M059J (cell line): ENCODE measurements around the gene EFTUD2. TPM values are rescaled to one million over a fixed set of nuclear protein-coding genes. Genes with fewer than 3 reads are reported as not detected.
"Not testable (repeated sequence)": the region's sequence is repeated elsewhere in the genome, so short reads cannot be mapped to it uniquely, and the experiment has no call there.

Source experiments
- DNase-seq: peaks from one replicate; pipeline ENCODE4 v3.0.0-alpha.2; 2012; ENCODE audit warnings: low read depth
- total RNA-seq: library from RNA; depleted of rRNA; stranded (reverse); fragments of >200 nt; shearing (Covaris generic); gene quantifications from 2 replicates; pipeline ENCODE4 v1.2.3, GENCODE V29; 2014; rRNA removed

EFTUD2 gene
- 131 and 157 TPM in 2 replicates for total RNA-seq

DNA sequence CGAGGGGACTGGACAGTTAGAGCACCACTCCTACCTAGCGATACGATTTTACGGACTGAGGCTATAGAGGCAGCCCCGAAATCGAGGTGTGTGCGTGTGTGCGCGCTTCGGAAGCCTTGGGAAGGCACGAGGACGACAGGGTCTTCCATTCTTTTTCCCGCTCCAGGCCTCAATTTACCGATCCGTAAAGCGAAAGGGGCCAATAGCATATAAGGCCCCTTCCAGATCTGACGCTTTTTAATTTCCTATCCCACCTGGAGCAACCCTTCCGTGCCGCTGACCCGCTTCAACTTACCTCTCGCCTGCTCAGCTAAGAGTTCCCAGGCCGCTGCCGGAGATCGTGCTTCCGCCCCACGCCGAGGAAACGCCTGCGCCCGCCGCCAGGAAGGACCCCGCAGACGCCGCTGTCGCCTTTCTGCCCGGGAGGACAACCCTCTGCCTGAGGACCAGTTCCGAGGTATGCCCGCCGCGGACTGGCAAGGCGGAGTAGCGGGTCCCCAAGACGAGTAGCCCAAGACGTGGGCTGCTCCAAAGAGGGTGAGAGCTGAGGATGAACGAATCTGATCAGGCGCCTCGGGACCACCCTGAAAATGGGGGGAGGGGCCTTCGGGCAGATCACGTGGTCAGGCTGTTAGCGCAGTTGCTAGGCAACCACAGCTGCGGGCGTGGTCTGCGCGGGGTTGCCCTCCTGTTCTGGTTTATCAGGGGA, at the start of gene EFTUD2:
Gene EFTUD2, minus strand, starts transcription at position 372 of the 709 bp plus-strand sequence. CDS start 4,924 bp downstream, outside the sequence.
- DNase-seq: peak; percentile 77

DNA sequence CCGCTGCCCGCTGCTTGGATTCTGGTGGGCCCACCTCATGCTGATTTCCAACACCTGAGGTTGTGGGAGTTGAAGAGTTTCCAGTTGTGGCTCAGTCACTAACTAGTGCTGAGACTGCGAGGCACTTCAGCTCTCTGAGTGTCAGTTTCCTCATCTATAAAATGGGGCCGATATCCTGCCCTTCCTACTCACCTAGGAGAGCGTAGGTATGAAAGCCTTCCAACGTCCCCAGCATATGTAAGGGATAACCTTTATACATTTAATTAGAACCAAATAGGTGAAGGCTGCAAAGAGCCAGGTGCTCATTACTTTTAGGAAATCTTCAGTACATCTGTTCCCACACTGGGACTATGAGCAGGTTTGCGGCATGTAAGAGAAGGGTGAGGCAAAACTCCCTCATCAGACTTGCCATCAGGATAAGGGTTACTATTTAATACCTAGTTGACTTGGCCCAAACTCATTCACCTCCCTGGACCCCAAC, 49.1 kb upstream of the EFTUD2 start:
- DNase-seq: no peak

DNA sequence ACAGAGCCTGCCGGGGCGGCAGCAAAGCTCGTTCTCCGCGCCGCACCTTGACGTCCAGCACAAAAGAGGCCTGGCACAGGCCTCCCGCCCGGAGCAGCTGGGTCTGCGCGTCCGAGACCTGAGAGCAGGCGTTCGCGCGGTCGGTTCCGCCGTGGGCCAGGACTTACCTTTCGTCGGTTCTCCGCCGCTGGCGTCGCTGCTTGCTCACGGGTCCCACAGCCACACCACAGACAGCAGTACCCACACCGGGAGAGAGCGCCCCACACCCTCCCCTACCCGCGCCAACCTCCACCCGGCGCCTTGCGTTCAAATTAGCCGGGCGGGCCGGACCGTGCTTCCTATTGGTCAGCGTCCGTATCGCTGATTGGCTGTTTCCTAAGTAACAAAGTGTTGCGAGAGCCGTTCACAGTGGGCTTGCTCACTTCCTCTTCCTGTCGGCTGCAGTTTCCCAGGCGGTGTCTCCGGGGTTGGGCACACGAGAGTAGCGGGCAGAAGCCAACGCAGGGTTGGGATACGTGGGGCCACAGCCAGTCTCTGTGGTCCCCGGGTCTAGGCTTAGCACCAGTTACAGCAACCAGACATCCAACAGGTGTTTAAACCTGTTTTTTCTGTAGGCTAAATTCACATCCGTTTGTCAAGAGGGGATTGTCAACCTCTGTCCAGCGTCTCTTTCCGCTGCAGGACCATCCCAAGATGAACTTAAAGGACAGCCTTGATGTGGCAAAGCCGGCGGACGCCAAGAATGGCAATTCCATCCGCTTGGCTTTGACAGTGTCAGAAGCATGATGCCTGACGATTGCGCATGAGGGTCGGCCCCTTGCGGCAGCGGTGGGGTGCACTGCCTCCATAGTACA, 48.4 kb upstream of the EFTUD2 start, which contains the start of gene KIF18B:
Gene KIF18B, minus strand, starts transcription at position 313 of the 854 bp plus-strand sequence. CDS start 11,429 bp downstream, outside the sequence.
- peak; percentile 96 for DNase-seq

DNA sequence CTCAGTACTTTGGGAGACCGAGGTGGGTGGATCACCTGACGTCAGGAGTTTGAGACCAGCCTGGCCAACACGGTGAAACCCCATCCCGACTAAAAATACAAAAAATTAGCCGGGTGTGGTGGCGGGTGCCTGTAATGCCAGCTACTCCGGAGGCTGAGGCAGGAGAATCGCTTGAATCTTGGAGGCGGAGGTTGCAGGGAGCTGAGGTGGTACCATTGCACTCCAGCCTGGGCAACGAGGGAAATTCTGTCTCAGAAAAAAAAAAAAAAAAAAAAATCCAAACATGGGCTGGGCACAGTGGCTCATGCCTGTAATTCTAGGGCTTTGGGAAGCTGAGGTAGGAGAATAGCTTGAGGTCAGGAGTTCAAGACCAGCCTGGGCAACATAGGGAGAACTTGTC, 46.4 kb upstream of the EFTUD2 start:
- DNase-seq: not testable (repeated sequence)

DNA sequence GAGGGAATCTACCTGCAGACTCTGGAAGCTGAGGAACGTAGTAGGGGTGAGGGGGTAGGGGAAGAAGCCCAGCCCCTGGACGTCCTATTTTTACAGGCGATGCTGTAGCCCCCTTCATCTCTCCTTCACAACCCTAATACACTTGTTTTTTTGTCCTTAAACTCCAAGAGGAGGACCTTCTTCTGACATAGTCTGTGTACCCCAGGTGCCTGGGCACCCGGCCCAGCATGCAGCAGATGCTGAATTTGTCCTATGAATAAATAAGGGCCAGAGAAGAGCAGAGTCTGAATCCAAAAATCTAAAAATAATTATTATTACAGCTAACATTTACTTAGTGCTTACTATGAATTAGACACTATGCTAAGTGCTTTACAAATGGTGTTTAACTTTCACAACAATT, 43.2 kb upstream of the EFTUD2 start:
- DNase-seq: no peak

DNA sequence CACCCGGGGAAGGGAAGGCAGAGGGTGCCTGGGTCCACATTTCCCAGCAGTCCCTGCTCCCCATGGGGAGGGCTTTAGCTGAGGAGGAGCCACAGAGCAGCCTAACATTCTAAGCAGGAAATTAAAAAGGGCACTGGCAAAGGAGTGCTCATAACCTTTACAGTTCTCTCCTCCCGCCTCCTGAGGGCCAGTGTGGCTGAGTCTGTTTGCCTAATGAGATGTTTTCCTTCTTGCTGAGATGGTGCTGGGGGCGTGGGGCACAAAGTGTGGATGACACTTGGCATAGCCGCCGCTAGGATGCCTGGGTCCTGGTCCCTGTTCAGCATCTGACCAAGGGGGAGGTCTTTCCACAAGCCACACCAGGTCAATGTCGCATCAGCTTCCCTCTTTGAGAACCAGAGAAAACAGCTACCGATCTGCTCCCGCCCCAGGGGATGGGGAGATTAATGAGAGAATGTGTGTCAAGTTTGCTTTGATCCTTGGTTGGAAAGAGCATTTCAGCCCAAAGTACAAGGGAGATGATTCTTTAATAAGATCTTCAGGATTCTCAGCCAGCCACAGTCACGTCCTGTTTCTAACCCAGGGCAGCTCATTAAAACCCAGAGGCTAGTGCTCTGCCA, 42.6 kb upstream of the EFTUD2 start:
- DNase-seq: no peak

DNA sequence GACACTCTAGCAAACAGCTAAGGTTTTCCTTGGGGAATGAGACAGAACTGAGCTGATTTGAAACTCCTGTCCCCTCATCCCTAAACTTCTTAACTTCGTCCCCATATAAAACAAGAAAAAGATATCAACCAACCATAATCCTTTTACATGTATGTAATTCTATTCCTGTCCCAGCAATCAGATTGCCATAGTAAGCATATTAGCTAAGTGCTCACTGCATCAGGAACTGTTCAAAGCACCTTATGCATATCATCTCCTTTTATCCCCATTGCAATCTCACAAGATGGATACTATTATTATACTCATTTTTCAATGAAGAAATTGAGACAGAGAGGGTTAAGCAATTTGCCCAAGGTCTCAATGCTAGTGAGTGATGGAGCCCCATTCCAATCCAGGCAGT, 41.5 kb upstream of the EFTUD2 start:
- no peak for DNase-seq

DNA sequence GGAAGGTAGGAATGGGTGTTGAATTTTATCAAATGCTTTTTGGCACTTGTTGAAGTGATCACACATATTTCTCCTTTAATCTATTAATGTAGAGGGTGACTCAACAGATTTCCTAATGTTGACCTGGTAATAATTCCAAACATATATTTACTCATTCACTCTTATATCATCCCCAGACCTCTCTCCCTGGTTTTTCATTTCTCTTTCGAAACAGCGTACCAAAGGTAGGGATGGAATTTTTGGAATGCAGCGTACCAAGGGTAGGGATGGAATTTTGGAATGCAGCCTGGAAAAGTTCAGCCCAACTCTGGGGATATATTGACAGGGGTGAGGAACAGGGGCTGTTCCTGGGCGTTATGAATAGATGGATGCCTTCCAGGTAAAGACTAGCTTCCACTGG, 41.1 kb upstream of the EFTUD2 start:
- peak; percentile 40 for DNase-seq

DNA sequence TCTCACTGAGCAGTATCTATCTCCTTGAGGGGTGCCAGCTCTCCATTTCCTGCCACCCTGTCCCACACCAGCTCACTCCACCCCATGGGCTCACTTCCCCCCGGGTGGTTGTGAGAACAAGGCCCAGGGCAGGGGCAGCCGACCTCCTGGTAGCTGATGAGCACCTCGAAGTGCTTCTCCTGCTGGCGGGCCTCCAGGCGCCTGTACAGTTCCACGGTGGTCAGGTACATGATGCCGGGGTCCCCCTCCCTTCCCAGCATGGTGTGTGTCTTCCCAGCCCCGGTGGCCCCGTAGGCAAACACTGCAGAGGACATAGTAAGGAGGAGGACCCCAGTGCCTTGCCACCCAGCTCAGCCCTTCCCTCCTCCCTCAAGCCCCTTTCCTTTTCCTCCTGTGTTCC, 35.9 kb upstream of the EFTUD2 start:
- no peak for DNase-seq

DNA sequence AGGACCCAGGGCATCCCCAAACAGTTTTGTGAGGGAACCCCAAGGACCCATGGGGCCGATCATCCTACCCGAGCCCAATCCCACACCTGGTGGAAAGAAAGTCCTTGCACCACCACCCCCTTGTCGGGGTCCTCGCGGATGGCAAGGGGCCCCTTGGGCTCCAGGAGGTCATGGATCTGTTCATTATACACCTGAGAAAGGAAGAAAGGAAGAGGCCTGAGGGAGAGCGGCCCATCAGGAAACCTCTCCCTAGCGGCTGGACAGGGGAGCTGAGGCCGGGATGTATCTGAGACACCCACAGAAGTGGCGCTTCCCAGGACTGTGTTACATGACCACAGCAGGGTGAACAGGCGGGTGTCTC, 35.5 kb upstream of the EFTUD2 start:
- no peak for DNase-seq

DNA sequence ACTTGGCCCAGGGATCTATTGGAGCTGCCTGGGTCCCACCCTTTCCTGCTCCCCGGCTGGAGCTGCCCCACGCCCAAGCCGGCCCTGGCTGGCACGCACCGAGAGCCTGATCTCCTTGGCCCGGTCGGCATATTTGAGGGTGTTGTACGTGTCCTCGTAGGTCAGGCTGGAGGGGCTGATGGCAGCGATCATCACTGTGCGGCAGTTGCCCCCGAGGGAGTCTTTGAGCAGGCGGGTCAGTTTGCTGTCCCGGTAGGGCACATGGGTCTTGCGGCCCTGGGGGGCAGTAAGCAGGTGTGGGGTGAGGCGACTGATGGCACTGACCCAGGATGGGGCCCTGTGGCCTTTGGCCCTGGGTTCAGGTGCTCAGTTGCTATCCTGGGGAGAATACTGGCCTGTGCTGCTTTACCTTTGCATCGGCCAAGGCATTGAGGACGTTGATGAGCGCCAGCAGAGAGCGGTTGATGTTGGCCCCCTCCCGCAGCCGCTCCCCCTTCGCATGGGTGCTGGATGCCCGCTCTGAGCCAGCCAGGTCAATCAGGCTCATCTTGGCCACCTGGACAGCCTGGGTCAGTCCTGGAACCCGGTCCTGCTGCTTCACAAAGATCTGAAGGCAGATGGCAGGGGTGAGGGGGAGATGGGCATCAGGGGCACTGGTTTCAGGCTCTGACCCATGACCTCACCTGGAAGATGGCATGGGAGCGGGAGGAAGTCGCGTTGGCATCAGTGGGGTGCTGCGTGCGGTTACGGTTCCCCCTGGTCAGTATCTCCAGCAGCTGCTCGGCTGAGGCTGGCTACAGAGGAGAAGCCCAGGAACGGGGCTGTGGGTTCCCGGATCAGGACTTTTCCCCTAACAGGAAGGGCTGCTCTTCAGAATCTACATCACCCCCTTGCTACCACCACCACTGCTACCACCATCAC, 34.8 kb upstream of the EFTUD2 start:
- no peak for DNase-seq

DNA sequence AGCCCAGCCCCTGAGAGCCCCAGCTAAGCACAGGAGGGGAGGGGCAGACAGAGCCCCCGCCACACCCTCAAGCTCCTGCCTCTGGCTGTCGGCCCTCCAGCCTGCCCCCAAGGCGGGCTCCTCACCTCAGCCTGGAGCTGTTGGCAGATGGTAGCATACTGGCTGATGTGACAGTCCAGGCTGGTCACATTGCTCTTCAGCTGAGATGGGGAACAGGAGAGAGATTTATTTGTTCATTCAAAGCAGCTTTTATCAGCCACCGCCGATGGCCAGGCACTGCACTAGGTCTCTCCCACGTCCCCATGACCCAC, 33.5 kb upstream of the EFTUD2 start:
- DNase-seq: no peak

DNA sequence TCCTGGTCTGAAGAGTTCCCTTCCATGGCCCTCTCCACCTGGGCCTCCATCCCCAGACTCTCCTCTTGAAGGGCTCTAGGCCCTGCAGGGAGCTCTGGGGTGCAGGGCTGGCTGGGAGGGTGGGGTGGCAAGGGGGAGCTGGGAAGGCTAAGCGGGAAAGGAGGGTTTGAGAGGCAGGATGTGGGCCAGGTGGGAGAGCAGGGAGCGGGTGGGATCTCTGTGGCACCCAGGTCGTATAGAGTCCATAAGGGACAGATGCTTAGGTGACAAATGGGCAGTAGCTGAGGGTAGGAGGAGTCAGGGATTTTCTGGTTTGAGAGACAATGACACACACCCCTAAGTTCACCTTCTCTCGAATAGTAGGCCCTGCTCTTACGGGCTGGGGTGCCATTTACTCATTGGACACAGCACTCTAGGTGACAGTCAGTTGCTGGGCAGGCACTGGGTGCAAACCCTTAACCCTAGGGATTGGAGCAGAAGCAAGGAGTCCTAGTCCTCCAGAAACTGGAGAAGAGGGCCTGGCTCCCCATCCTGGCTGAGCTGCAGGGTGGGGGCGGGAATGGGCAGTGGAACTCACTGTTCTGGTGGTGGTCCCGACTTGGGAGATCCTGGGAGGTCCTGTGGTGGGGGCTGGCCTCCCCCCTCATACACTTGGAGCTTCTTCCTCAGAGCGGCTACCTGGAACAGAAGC, 33.0 kb upstream of the EFTUD2 start:
- DNase-seq: no peak

DNA sequence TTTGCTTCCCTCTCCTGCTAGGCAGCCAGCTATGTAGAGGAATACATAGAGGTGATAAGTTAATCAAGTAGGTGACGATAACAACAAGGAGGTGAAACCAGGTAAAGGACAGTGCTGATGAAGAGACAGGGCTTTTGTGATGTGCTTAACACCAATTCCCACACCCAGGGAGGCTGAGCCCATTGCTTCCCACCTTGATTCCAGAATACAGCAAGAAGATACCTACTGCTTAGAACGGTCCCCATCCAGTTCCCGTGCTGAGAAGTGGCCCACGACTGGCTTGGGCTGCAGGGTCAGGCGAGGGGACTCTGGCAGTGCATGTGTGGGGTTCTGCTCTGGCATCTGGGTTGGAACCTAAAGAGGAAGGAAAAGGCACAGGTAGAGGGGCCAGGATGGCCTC, 32.1 kb upstream of the EFTUD2 start:
- DNase-seq: no peak

DNA sequence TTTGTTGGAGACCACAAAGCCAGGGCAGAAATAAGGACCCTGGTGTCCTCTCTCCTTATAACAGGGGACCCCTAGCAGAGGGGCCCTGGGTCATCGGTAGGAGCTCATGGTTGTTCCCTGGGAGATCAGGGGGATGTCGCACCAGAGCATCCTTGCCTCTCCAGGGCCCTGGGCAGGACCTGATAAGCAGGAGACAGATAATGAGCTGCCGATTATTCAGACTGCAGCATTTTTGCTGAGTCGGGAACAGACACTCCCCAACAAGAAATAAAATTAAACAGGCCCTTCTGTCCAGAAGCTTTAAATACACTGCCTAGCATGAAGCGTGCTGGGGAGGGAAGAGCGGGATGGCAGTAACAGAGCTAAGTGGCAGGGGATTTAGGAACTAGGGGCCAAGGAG, 31.4 kb upstream of the EFTUD2 start:
- no peak for DNase-seq

DNA sequence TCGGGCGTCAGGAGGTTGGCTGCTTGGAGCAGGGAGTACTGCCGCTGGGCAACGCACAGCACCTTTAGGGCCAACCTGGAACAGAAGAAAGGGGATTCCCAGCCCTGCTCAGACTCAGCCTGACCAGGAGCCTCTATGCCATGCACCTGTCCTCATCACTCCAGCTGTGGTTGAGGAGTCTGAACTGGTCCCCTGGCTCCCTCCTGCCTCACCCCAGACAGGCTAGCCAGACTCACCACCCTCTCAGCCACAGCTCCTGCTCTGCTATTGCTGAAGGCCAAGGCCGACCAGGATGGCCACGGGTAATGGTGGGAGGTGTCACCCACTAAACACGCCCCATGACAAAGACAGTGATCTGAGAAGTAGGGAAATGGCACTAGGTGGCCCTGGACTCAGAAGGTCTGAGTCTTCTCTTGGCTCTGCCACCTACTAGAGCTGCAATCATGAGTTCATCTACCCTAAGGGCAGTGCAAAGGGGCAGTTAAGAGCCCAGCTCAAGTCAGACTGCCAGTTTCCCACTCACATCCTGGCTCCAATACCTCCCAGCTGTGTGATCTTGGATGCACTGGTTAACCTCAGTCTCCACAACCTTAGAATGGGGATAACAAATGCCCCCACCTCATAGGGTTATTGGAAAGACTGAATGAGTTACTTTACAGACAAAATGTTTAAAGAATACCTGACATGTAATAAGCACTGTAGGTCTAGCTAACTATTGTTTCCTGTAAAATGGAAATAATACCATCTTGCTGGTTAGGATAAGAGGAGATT, 29.9 kb upstream of the EFTUD2 start:
- no peak for DNase-seq

DNA sequence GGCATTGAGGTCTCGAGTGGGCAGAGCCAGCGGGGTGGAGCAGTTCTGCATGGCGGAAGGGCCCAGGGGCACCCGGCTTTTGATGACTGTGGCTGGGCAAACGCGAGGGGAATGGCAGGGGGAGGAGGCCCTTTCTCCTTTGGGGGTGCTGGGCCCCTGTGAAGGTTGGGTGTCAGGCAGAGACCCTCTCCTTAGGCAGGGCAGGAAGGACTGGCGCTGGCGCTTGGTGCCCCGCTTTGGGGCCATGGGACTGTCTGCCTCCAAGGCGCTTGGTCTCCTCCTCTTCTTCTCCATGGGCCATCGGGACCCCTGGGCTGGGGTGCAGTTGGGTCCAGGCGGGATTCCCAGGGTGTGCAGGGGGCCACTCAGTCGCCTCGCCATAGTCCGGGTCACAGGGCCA, 28.9 kb upstream of the EFTUD2 start:
- no peak for DNase-seq

DNA sequence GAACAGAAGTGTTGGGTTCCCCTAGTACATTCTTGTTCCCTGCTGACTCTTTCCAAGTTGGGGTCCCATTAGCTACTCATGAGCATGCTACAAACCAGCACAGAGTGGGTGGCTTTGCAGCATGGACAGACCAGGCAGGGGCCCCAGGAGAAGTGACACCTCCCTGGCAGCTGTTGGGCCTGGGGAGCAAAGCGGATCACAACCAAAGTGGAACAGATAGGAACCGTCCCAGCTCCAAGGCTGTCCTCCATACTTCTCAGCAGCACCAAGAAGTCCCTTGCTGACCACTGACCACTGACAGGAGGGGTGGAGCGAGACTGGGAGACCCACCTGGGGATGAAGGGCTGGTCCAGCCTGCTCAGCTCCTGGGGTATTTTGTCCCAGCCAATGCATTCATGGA, 28.5 kb upstream of the EFTUD2 start:
- no peak for DNase-seq

DNA sequence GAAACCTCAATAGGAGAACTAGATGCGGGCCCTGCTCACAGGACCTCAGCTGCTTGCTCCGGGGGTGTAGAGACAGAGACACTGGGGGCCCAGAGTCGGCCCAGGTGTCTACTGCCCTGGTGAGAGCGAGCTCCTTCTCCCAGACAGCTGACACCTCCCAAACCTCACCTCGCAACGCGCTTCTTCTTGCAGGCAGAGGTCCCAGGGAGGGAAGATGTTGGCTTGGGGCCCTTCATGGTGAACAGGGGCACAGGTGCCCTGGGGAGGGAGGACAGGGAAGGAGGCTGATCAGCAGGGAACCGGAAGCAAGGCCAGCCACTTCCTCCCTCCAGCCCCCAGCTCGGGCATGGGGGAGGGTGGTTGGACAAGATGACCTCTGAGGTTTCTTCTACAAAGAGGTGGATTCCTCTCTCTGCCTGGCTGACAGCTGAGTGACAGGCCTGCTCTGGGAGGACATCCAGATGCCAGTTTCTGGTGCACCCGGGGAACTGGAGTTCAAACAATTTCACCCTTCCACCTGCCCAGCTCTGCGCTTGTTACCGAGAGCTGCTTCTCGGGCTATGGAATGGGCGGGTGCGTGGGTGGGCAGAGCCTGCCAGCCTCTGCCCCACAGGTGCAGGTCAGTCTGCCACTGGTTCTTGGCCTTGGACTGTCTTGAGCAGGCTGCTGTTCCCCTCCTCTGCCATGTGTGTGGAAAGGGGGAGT, 27.7 kb upstream of the EFTUD2 start:
- DNase-seq: no peak
